Erythroblast (primary cell): ENCODE measurements around the gene DRC7.

Experiments
- GATA1 ChIP-seq: IDR thresholded peaks from 2 replicates; pipeline ENCODE4 v1.6.1; 2011; ENCODE audit warnings: low read depth, mild to moderate bottlenecking, control low read depth, low read length, moderate library complexity
- POLR2A ChIP-seq: IDR thresholded peaks from 2 replicates; pipeline ENCODE4 v1.6.1; 2011; ENCODE audit warnings: mild to moderate bottlenecking, low read length

- TF ChIP-seq POLR2A (no peak), GATA1 (no peak)
These were observed 13.7 kb upstream of the DRC7 start for GRCh38 chr16:57680842-57681375.
